GM21360 (cell line): ENCODE results near the gene DDX25.

Experiments
- ATAC-seq: cut with Tn5 transposase; IDR thresholded peaks from one replicate; pipeline ENCODE4 v1.9.1; 2021; ENCODE audit warnings: mild to moderate bottlenecking, moderate library complexity; ENCODE audit not compliant: unreplicated experiment

DDX25 gene

GRCh38 chr11:125948278-125949051 is 44.2 kb downstream of the DDX25 start:
- no peak for ATAC-seq

GRCh38 chr11:125949271-125950177 is 45.2 kb downstream of the DDX25 start:
- ATAC-seq: no peak

- ATAC-seq: no peak
Observed at GRCh38 chr11:125950178-125950490, 45.8 kb downstream of the DDX25 start.

GRCh38 chr11:125950696-125951651 is 46.7 kb downstream of the DDX25 start:
- no peak for ATAC-seq

- ATAC-seq: no peak
Observed at GRCh38 chr11:125951731-125952130, 47.4 kb downstream of the DDX25 start.

- ATAC-seq: no peak
Observed at GRCh38 chr11:125952559-125952958, 48.3 kb downstream of the DDX25 start.

- ATAC-seq: no peak
Observed at GRCh38 chr11:125952973-125953372, 48.7 kb downstream of the DDX25 start.

- ATAC-seq: no peak
Observed at GRCh38 chr11:125953401-125953935, 49.2 kb downstream of the DDX25 start.

- ATAC-seq: no peak
Observed at GRCh38 chr11:125954123-125954944, 50.0 kb downstream of the DDX25 start.

GRCh38 chr11:125954945-125955640 is 50.8 kb downstream of the DDX25 start:
- ATAC-seq: no peak

- ATAC-seq: no peak
Observed at GRCh38 chr11:125955856-125956255, 51.5 kb downstream of the DDX25 start.

GRCh38 chr11:125956391-125957134 is 52.3 kb downstream of the DDX25 start:
- no peak for ATAC-seq

- ATAC-seq: no peak
Observed at GRCh38 chr11:125957618-125958332, 53.5 kb downstream of the DDX25 start.

- no peak for ATAC-seq
Observed at GRCh38 chr11:125958872-125959400, 54.6 kb downstream of the DDX25 start.

- no peak for ATAC-seq
Observed at GRCh38 chr11:125959511-125959910, 55.2 kb downstream of the DDX25 start.

- ATAC-seq: no peak
Observed at GRCh38 chr11:125959931-125960330, 55.6 kb downstream of the DDX25 start.

GRCh38 chr11:125960771-125961170 is 56.5 kb downstream of the DDX25 start:
- ATAC-seq: no peak

- no peak for ATAC-seq
Observed at GRCh38 chr11:125967515-125967914, 63.2 kb downstream of the DDX25 start.
